Caco-2 (cell line): Measurements from ENCODE around the gene DNASE2. TPM values are rescaled to one million over a fixed set of nuclear protein-coding genes. Genes with fewer than 3 reads are reported as not detected.

Source experiments
- BruUV-seq: library from RNA; stranded (reverse); fragments of 400-500 nt; replicated peaks from 2 replicates; lab custom pipeline; 2021; lab: Mats Ljungman, UMichigan
- CTCF ChIA-PET: fragments of 300-600 bp; sonication (Branson Sonifier 250); formaldehyde crosslinking; loops from one replicate; lab custom pipeline; 2022; ENCODE audit warnings: antibody characterized with exemption; lab: Charles Lee
- POLR2A ChIA-PET: fragments of 300-600 bp; sonication (Branson Sonifier 250); formaldehyde crosslinking; loops from one replicate; lab custom pipeline; 2022; ENCODE audit warnings: antibody characterized with exemption; lab: Charles Lee
- DNase-seq, 2 experiments: peaks; one replicate each; pipeline versions ENCODE4 v3.0.0 to v3.0.0-alpha.2; 2020 to 2022
- H3K27me3 ChIP-seq: replicated peaks from 2 replicates; pipeline ENCODE4 v1.6.0; 2011; ENCODE audit warnings: low read length; ENCODE audit not compliant: control insufficient read depth, insufficient read depth
- H3K36me3 ChIP-seq: 2 replicates; pipeline ENCODE4 v1.5.1; 2011; ENCODE audit warnings: low read length; ENCODE audit not compliant: control insufficient read depth, insufficient read depth
- H3K4me1 ChIP-seq: fragments of 250-450 bp; sonication (Bioruptor Pico); 2 replicates; pipeline ENCODE4 v1.5.1; 2020; ENCODE audit warnings: mild to moderate bottlenecking
- H3K4me3 ChIP-seq: 2 replicates; pipeline ENCODE4 v1.5.1; 2011; ENCODE audit warnings: low read depth, mild to moderate bottlenecking, control low read depth, low read length
- H3K9me3 ChIP-seq: fragments of 250-450 bp; sonication (Bioruptor Pico); 2 replicates; pipeline ENCODE4 v1.5.1; 2020; ENCODE audit warnings: mild to moderate bottlenecking, moderate library complexity
- H3K27ac Mint-ChIP-seq: one replicate; pipeline ENCODE4 v1.8.0; 2022; ENCODE audit warnings: mixed read lengths; ENCODE audit not compliant: unreplicated experiment
- H3K27me3 Mint-ChIP-seq: one replicate; pipeline ENCODE4 v1.8.0; 2022; ENCODE audit warnings: mixed read lengths; ENCODE audit not compliant: insufficient read depth, unreplicated experiment
- H3K36me3 Mint-ChIP-seq: one replicate; pipeline ENCODE4 v1.8.0; 2022; ENCODE audit warnings: mild to moderate bottlenecking, mixed read lengths; ENCODE audit not compliant: insufficient read depth, unreplicated experiment
- H3K4me1 Mint-ChIP-seq: one replicate; pipeline ENCODE4 v1.8.0; 2022; ENCODE audit warnings: low read depth, mixed read lengths; ENCODE audit not compliant: unreplicated experiment
- H3K4me3 Mint-ChIP-seq: one replicate; pipeline ENCODE4 v1.8.0; 2022; ENCODE audit warnings: mild to moderate bottlenecking, moderate library complexity, mixed read lengths; ENCODE audit not compliant: unreplicated experiment
- H3K9me3 Mint-ChIP-seq: one replicate; pipeline ENCODE4 v1.8.0; 2022; ENCODE audit warnings: mixed read lengths; ENCODE audit not compliant: unreplicated experiment
- CTCF ChIP-seq, 2 experiments: fragments of 200-600 bp in 1 of 2; IDR thresholded peaks; 1 replicate in 1 of 2; 2 replicates in 1 of 2; pipeline versions ENCODE4 v1.5.1 to v1.8.0; 2011 to 2022; ENCODE audit warnings: antibody characterized with exemption in 1 of 2, control low read depth in 1 of 2, inconsistent platforms in 1 of 2, low read depth in 1 of 2, low read length in 1 of 2, mild to moderate bottlenecking in 1 of 2, moderate library complexity in 1 of 2; ENCODE audit not compliant: insufficient read depth in 1 of 2, severe bottlenecking in 1 of 2, unreplicated experiment in 1 of 2
- intact Hi-C: fragments of 100-400 bp; cut with micrococcal nuclease; formaldehyde crosslinking; loops from one replicate; pipeline ENCODE4 v1.10.0; 2022; ENCODE audit not compliant: unreplicated experiment
- total RNA-seq: library from RNA; stranded (reverse); gene quantifications from 2 replicates; pipeline ENCODE4 v1.2.3, GENCODE V29; 2022

The DNASE2 gene
- total RNA-seq, 1 experiment from 2014 or later: 3.8 TPM

- Histone ChIP-seq H3K4me1 (no peaks in the 10 kb centered on the region), H3K9me3 (no peaks in the 10 kb centered on the region), H3K36me3 (no peaks in the 10 kb centered on the region), H3K27me3 (no peaks in the 10 kb centered on the region), H3K4me3 (no peak overlapping the region)
- no peak overlapping the region for H3K27ac Mint-ChIP-seq
- H3K36me3 Mint-ChIP-seq: peaks cover 5% of the 10 kb centered on the region
- CTCF ChIA-PET: interaction anchor here (0.6 to 1.4 kb wide), 3 partner anchors 9 to 813 kb away, joined by 3 to 8 read pairs (median 8); no protein-coding TSS in a partner anchor
- no peak for DNase-seq
- H3K4me3 Mint-ChIP-seq: no peak overlapping the region
- peaks cover 19% of the 10 kb centered on the region for H3K9me3 Mint-ChIP-seq
- no TSS peak for BruUV-seq
- peaks cover 6% of the 10 kb centered on the region for H3K4me1 Mint-ChIP-seq
- H3K27me3 Mint-ChIP-seq: no peaks in the 10 kb centered on the region
- no peak for TF ChIP-seq CTCF (IDR thresholded peaks at IDR 0.05; ENCODE audit: insufficient read depth in 1 of 2, low read depth in 1 of 2, low read length in 1 of 2, severe bottlenecking in 1 of 2, unreplicated experiment in 1 of 2)
- POLR2A ChIA-PET: interaction anchor here (1.0 kb wide), 1 partner anchor 13 kb away, joined by 3 read pairs; no protein-coding TSS in a partner anchor
- intact Hi-C loops: no loop called here
Measured at GRCh38 chr19:12872255-12872654, 9.0 kb downstream of the DNASE2 start.

GRCh38 chr19:12871681-12872080, 9.6 kb downstream of the DNASE2 start:
- ChIA-PET CTCF (interaction anchor here (0.6 kb wide), 1 partner anchor 812 kb away, joined by 3 read pairs; no protein-coding TSS in a partner anchor), POLR2A (interaction anchor here (0.6 kb wide), 1 partner anchor 214 kb away, joined by 10 read pairs; no protein-coding TSS in a partner anchor)
- no peaks in the 10 kb centered on the region for H3K27me3 ChIP-seq
- intact Hi-C loops: no loop called here
- TF ChIP-seq CTCF (IDR thresholded peaks at IDR 0.05; ENCODE audit: insufficient read depth in 1 of 2, low read depth in 1 of 2, low read length in 1 of 2, severe bottlenecking in 1 of 2, unreplicated experiment in 1 of 2): no peak
- peaks cover 5% of the 10 kb centered on the region for H3K36me3 Mint-ChIP-seq
- no peaks in the 10 kb centered on the region for H3K27me3 Mint-ChIP-seq
- H3K27ac Mint-ChIP-seq: no peak overlapping the region
- no peaks in the 10 kb centered on the region for H3K9me3 ChIP-seq
- no peaks in the 10 kb centered on the region for H3K36me3 ChIP-seq
- no peak overlapping the region for H3K4me3 Mint-ChIP-seq
- no peak overlapping the region for H3K4me3 ChIP-seq
- no peak for DNase-seq
- H3K4me1 Mint-ChIP-seq: peaks cover 6% of the 10 kb centered on the region
- BruUV-seq: no TSS peak
- peaks cover 19% of the 10 kb centered on the region for H3K9me3 Mint-ChIP-seq
- H3K4me1 ChIP-seq: no peaks in the 10 kb centered on the region

- ChIA-PET CTCF (no interaction called here), POLR2A (no interaction called here)
- TF ChIP-seq CTCF (IDR thresholded peaks at IDR 0.05; ENCODE audit: insufficient read depth in 1 of 2, low read depth in 1 of 2, low read length in 1 of 2, severe bottlenecking in 1 of 2, unreplicated experiment in 1 of 2): no peak
- DNase-seq: peak; percentile 46 to 63
- intact Hi-C loops: no loop called here
- Histone ChIP-seq H3K9me3 (no peaks in the 10 kb centered on the region), H3K4me1 (no peaks in the 10 kb centered on the region), H3K36me3 (no peaks in the 10 kb centered on the region), H3K27me3 (no peaks in the 10 kb centered on the region), H3K4me3 (no peak overlapping the region)
- Mint-ChIP-seq H3K36me3 (peaks cover 5% of the 10 kb centered on the region), H3K27ac (no peak overlapping the region), H3K27me3 (no peaks in the 10 kb centered on the region), H3K4me1 (peaks cover 6% of the 10 kb centered on the region), H3K9me3 (peaks cover 19% of the 10 kb centered on the region), H3K4me3 (no peak overlapping the region)
- BruUV-seq: no TSS peak
Measured at GRCh38 chr19:12868540-12869112, 12.6 kb downstream of the DNASE2 start.
